Measurements from ENCODE around the gene IRS1.

Gene IRS1

DNA sequence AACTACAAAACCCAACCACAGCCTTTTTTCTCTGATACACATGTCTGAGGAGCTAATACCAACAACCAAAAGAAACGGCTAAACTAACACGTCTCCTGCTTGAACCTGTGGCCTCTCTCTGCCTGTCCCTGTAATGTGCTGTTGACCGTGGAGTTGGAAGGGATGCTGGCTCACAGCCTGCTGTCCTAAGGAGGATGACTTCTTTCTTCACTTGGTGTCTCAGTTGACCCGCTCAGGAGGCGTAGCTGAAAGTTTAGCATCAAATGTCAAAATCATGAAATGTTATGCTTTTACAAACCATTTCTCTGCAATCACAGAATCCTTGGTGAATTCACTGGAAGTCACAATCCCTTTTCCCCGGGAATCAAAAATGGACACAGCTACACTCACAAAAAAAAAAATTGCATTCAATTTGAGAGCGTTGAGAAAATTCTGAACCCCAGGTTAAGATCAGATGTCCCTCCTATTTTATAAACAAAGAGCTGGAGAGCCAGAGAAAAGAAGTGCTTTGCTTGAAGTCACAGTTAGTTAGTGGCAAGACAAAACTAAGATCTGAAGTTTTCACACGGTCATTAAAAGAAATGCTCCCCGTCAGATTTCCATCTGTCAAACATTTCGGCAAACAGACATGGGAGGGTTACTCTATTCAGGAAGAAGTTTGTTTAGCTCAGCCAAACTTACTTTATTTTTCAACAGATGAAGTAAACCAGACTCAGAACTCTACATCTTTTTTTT, 74.3 kb downstream of the IRS1 start:
- no peak for DNase-seq (ENCODE audit: low read depth)

DNA sequence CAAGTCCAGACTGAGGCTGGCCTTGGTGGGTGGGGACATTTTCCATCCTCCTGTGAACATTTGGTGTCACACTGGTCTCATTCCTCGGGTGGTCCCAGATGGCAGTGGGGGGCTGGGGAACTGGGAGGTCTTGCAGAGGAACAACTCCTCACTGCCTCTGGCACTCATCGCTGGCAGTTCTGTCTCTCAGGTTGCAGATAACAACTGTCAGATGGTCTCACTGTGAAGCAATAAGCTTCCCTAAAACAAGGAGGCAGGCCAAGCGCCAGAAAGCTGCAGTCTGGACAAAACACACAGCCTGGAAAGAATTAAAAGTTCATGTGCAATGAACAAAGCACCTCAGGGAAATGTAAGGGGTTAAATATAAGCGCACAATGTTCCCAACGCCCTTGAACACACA, 78.1 kb downstream of the IRS1 start:
- no peak for DNase-seq (ENCODE audit: low read depth)

- DNase-seq (ENCODE audit: low read depth), result no peak
These were observed 78.7 kb downstream of the IRS1 start for GRCh38 chr2:226720948-226721347.

DNA sequence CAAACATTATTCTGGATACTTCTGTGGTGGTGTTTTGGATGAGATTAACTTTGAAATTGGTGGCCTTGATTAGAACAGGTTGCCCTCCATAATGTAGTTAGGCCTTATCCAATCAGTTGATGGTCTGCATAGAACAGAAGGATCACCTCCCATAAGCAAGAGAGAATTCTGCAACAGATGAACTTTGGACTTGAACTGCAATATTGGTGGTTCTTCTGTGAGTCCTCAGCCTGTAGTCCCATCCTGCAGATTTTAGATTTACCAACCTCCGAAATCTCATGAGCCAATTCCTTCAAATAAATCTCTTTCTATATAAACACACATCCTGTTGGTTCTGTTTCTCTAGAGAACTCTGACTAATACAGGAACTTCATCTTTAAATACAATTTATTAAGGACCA, 81.9 kb downstream of the IRS1 start:
- DNase-seq (ENCODE audit: low read depth), result no peak

- DNase-seq (ENCODE audit: low read depth), result no peak
These were observed 83.5 kb downstream of the IRS1 start for GRCh38 chr2:226716126-226716525.

DNA sequence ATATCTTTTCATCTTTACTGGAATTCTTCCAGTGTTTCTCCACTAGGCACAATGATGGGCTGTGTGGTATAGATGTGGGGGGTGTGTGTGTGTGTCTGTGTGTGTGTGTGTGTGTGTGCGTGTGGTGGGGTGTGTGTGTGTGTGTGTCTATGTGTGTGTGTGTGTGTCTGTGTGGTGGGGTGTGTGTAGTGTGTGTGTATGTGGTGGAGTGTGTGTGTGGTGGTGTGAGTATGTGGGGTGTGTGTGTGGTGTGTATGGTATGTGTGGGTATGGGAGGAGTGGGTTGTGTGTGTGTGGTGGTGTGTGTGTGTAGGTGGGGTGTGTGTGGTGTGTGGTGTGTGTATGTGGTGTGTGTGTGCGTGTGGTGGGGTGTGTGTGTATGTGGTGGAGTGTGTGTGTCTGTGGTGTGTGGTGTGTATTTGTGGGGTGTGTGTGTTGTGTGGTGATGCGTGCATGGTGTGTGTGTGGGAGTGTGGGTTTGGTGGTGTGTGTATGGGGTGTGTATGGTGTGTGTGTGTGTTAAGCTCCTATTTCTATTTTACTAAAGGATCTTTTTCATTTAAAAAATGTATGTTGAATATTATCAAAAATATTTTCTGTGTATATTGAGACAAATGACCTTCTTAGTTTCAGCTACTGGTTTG, 84.2 kb downstream of the IRS1 start:
- DNase-seq (ENCODE audit: low read depth), result no peak

GRCh38 chr2:226712941-226713340, 86.7 kb downstream of the IRS1 start:
- no peak for DNase-seq (ENCODE audit: low read depth)

DNA sequence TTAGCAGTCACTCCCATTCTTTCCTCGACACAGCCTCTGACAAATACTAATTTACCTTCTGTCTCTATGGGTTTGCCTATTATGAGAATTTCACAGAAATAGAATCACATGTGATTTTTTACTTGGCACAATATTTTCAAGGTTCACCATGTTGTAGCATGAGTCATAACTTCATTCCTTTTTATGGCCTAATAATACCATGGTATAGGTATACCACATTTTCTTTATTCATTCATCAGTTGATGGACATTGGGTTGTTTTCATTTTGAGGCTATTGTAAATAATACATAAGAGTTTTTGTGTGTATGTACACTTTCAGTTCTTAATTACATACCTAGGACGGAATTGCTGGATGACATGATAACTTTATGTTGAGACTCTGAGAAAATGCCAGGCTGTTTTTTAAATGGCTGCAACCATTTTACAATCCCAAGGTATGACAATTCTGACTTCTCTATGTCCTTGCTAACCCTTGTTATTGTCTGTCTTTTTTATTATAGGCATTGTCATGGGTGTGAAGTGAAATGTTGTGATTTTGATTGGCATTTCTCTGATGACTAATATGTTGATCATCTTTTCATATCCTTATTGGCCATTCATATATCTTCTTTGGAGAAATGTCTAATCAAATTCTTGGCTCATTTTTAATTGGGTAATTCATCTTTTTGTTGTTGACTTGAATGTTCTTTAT, 87.9 kb downstream of the IRS1 start:
- DNase-seq (ENCODE audit: low read depth), result no peak

DNA sequence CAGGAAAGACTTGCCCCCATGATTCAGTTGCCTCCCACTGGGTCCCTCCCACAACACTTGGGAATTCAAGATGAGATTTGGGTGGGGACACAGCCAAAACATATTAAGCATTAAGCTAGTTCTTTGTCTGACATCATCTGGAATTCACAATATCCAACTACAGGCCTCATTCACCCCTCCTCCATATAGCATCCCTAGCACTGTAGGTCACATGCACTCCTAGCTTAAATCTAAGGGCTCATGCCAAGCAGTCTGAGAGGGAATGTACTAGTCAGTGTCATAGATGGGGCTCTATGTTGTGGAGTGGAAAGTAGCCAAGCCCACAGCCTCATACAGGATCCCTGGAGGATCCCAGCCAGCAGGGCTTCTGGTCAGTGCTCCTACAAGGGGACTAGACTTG, 92.1 kb downstream of the IRS1 start:
- no peak for DNase-seq (ENCODE audit: low read depth)

DNA sequence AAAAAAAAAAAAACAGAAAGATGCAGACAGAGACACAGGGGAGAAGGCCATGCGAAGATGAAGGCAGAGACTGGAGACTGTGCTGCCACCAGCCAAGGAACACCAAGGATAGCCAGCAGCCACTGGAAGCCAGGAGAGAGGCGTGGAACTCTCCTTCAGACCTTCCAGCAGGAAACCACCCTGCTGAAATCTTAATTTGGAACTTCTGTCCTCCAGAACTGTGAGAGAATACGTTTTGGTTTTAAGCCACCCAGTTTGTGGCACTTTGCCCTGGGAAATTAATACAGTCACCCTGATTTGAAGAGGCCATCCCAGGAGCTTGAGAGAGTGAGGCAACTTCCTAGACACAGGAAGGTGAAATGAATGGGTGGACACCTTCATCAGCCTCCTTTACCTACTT, 93.7 kb downstream of the IRS1 start:
- DNase-seq (ENCODE audit: low read depth), result no peak

DNA sequence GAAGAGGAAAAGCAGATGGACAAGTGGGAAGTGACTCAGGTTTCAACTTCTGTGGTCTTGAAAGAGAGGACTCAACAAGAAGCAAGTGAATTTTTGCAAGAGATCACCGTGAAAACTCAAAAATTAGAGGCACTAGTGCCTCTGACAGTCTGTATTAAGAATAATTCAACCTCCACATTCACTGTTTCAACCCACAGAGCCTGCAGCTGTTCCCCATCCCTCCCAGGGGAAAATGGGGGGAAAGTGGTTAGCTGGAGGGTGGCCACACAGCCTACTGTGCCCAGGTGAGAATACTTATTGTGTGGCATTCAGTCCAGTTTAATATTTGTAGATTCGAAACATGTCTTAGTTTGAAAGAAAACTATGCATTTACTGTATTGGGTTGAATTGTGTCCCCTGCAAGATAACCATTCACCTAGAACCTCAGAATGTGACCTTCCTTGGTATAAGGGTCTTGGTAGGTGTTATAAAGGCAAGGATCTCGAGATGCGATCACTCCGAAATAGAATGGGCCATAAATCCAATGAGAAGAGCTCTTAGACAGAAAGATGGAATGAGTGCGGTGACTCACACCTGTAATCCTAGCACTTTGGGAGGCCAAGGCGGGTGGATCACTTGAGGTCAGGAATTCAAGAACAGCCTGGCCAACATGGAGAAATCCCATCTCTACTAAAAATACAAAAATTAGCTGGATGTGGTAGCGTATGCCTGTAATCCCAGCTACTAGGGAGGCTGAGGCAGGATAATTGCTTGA, 94.3 kb downstream of the IRS1 start:
- DNase-seq (ENCODE audit: low read depth), result no peak

GRCh38 chr2:226703514-226703913, 96.1 kb downstream of the IRS1 start:
- DNase-seq (ENCODE audit: low read depth), result no peak

GRCh38 chr2:226702376-226702775, 97.2 kb downstream of the IRS1 start:
- DNase-seq (ENCODE audit: low read depth), result no peak

- no peak for DNase-seq (ENCODE audit: low read depth)
These were observed 98.6 kb downstream of the IRS1 start for GRCh38 chr2:226701052-226701451.

GRCh38 chr2:226699321-226699720, 100.3 kb downstream of the IRS1 start:
- no peak for DNase-seq (ENCODE audit: low read depth)

- no peak for DNase-seq (ENCODE audit: low read depth)
These were observed 100.9 kb downstream of the IRS1 start for GRCh38 chr2:226698671-226699070.

GRCh38 chr2:226694586-226695284, 104.9 kb downstream of the IRS1 start:
- no peak for DNase-seq (ENCODE audit: low read depth)

GRCh38 chr2:226694149-226694548, 105.5 kb downstream of the IRS1 start:
- DNase-seq (ENCODE audit: low read depth), result no peak

- DNase-seq (ENCODE audit: low read depth), result no peak
These were observed 106.1 kb downstream of the IRS1 start for GRCh38 chr2:226693521-226693920.

DNA sequence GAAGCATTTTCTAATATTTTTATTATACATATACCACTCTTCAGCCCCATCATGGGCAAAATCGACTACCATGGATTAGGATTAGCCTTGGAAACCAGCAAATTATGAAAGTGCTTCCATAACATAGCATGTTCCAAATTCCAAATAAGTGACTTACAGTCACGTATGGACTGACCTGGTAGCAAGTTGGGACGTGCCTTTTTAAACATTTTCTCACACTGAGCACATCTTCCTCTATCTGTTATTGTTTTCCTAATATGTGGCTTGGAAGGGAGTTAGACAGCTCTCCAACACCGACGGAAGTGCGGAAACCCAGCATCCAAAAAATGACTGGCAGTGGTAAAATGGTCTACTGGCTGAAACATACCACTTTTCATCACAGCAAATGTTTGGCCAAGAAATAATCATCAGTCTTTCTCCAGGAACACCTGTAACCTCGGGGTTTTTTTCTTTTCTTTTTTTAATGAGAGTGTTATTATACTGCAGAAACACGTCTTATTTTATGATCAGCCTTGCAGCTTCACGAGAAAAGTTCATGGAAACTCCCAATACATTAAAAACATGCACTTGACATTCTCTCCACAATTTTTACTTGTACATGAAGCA, 107.0 kb downstream of the IRS1 start:
- DNase-seq (ENCODE audit: low read depth), result no peak

DNA sequence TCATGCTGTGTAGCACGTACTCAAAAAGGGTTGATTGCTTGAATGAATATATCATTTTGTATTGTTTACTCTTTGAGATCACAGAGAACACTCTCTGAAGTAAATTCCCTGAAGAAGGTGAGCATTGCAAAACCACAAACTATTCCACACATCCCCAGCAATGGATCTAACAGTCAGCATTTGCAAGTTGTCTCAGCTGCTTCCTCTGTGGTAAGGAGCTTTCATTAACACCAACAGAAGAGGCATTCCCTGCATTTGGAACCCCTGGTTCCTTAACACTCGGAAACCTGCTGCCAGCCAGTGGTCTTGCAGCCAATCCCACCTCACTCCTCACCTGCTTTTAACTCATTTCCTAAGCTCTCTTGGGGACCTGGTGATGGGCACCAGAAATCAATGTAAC, 108.4 kb downstream of the IRS1 start:
- DNase-seq (ENCODE audit: low read depth), result no peak

All from stimulated activated CD4-positive, alpha-beta T cell treated with anti-CD3 and anti-CD28 coated beads, Interleukin-2, amount 100 ng/mL, for 4 hours (primary cell).